GM19025 (cell line): ENCODE data around the gene ETS1.

Experiments used
- ATAC-seq: cut with Tn5 transposase; IDR thresholded peaks from one replicate; pipeline ENCODE4 v1.9.1; 2021; ENCODE audit warnings: mild to moderate bottlenecking, low read depth, moderate library complexity; ENCODE audit not compliant: unreplicated experiment

The ETS1 gene

DNA sequence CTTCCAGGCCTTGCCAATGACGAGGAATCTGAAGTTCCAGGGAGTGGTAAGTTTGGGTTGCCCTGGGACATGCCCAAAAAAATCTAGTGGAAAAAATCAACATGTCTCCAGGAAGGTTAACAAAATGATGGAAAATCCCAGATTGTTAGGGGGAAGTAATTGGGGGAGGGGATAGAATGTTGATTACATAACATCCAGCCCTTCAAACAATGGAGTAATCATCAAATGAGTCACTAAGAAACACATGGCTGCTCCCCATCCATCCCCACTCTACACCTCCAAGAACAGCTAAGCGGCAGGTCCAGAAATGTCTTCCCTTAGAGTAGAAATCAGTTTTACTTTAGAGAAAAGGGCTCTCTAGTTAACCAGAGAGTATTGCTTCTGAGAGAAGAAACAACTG lies 94.9 kb downstream of the ETS1 start:
- ATAC-seq = no peak

DNA sequence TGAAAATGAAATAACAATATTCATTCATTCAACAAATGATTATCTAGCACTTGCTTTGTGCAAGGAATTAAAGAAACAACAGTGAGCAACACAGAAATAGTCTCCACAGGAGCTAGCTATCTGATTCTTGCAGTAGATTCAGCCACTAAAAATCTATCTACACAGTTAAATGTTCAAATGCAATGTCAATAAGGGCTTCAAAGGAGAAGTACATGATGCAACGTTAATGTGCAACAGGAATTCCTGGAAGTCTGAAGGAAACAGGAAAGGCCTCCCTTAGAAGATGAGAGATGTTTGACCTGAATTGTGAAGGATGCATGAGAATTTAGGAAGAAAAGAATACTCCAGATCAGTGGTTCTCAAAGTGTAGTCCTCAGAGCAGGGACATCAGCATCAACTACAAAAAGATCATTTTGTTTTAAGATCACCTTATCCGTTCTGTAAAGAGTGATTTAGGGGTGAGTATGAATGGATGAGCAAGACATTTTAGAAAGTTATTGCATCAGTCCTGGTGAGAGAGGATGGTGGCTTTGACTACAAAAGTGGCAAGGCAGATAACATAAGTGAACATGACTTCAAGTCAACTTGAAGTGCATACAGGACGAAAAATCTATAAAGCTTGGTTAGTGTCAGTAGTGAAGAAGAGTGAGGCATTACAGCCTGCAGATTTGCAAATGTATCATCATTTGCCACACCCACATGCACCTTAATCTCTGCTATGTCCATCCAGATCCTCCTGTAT lies 96.0 kb downstream of the ETS1 start:
- no peak for ATAC-seq

DNA sequence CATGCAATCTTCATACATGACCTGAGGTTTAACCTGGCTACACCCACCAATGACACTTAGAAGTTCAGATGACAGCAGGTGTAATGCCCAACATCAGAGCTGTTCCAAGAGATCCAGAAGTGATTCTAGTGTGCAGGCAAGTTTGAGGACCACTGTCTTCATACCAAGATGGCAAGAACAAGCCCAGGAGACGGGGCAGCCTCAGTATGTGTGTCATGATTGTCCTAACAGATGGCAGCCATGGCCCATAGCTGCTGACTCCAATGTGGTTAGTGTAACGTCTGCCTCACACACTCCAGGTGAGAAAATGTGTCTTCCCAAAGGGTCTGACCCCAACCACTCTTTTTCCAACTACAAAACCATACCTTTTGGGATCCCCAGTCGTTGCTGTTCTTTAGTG lies 97.3 kb downstream of the ETS1 start:
- no peak for ATAC-seq

DNA sequence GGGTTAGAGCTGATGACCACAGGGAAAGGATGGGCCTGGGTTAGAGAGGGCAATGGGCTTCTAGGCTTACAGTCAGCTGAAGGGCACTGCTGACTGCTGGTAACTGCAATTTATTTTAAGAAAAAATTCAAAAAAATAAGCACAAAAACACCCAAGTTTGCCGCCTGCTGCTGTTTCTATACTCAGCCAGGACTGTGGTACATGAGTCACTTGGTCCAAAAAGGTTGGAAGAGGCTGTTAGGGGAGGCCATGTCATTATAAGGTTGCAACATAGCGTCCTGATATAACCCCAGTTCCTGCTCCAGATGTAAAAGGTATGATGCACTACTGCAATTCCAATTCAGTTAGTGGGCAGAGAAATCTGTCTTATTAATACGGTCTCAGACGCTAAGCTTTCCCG lies 98.9 kb downstream of the ETS1 start:
- no peak for ATAC-seq

DNA sequence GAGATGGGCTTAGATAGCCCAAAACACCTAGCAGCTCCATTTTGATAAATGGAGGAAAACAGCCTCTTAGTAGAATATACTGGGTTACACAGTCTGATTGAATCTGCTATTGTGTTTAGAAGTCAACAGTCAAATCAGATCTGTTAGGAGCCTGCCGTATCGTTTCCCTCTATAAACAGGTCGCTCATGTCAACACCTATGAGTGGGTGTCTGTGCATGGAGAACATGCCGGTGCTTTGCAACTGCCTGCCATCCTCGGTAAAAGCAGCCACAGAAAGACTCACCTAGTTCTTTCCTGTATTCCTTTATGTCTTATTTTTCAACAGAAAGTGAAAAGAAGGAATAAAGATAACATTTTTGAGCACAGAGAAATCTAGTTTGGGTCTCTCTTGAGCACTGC lies 99.4 kb downstream of the ETS1 start:
- ATAC-seq = no peak

DNA sequence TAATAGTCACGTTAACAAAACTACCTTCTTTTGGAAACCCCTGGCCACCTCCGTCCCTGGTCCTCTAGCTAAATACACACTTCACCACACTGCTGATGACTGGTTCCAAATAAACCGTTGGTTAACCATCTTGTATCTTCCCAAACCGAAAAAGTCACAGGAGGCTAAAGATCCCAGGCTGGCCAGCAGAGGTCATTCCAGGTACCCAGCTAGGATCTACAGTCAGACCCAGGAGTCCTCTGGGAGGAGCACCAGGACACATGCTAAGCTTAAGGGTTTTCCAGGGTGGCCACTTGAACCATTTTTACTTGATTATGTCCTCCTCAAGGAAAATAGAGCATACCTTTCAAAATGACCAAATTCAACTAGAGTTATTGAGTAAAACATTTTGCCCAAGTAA lies 103.2 kb downstream of the ETS1 start:
- ATAC-seq = no peak

DNA sequence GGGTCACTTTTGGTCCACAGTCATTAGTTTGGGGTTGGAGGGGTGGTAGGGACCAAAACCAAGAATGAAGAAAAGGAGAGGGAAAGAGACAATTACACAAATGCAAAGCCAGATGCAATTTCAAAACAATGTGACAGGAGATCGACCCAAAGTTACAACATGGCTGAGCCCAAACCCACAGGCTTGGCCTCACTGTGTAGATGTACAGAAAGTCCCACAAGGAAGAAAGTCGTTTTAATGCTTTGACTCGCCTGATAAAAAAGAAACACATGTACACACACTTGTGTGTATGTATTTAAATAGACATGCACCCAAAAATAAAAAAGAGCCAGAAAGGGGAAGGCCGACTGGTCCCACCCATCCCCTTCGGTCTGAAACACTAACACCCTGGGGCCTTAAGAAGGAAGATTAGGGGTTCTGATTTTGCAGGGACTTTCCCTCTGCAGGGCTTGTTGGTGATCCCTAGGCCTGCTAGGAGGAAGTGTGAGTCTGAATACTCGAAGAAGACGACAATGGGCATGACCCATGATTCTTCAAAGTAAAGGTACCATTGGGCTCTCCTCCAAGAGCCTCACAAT lies 104.1 kb downstream of the ETS1 start:
- peak; percentile 65 for ATAC-seq

DNA sequence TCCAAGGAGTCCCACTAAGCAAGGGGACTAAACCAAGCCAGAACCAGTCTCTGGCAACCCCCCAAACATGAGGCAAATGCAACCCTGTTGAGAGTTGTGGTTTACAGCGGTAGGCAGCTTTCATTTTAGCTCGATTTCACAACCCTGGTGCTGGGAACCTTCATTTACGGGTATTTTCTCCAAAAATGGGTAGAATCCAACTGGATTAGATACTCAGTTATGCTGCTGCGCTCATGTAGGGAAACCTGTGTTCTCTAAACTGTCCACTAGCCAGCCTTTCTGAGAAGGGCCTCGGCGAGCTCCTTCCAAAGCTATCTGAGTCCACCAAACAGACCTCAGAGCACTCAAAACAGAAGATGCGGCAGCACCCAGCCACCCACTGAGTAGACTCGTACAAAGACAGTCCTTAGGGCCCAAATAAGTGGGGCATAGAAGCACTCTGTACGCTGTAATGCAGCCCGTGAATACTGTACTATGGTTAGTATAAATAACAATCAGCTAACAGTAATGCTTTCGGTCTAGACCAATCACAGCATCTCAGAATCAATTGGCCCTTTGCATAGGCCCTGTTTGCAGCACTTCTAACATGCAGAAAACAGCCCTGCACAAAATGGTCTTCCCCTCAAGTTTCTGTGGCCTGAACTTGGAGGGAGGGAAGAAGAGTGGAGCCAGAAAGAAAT lies 104.7 kb downstream of the ETS1 start:
- ATAC-seq = peak; percentile 36

DNA sequence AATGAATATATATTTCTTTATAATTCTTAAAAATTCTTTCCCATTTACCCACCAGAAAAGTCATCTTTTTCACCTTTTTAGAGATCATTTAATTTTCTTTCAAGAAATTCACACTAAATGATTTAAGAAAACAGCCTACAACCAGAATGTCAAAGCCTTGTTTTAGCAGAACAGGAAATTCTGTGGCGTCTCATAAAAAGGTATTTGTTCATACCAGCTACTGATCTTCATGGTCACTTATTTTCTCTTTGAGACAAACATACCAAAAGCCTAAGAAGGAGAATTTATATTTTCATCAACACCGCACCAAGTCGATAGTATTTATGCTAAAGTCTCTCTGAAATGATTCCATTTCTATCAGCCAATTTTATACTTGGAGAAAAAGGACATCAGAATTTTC lies 105.3 kb downstream of the ETS1 start:
- ATAC-seq = no peak

DNA sequence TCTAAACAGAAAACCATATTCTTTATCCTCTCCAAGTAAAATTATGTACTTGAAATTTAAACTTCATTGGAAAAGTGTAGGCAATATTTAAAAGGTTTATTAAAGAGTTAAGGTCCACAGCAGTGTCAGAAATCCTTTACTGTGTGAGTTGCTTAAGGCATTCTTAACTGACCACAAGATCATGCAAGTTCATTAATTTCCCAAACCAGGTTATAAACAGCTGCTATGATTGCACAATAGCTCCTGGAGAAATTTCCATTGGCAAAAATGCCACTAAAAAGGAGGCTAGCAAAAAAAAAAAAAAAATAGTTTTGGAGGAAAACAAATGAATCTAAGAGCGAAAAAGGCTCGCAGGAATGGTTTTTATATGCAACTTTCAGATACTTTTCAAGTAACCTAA lies 106.2 kb downstream of the ETS1 start:
- no peak for ATAC-seq

DNA sequence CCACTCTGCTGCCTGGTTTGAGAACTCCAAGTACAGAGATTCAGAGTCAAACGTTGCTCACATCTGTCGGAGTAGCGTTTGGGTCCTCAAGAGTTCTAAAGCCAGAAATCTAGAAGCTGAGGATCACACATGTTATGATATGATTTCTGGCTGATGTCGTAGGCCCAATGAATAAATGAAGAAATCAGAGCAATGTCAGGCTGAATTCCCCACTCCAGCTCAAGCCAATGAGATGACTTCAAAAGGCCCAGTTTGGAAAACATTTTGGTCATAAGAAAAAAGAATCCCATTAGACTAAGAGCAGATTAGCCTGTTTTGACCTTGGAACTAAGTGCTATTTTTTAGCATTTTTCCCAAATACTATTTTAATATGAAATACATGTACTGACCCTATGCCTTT lies 106.7 kb downstream of the ETS1 start:
- ATAC-seq = no peak

DNA sequence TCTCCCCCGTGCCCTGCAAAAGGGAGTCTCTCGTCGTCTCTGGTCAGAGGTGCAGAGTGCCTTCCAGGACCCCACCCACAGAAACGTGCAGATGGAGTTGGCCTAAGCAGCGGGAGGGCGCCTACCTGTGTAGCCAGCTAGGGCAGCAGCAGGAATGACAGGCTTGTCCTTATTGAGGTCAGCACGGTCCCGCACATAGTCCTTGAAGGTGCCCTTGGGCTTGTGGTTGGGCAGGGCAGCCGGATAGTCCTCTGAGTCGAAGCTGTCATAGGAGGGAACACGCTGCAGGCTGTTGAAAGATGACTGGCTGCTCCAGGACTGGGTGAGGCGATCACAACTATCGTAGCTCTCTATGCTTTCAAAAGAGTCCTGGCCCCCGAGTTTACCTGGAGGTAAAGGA lies 107.3 kb downstream of the ETS1 start:
- no peak for ATAC-seq

DNA sequence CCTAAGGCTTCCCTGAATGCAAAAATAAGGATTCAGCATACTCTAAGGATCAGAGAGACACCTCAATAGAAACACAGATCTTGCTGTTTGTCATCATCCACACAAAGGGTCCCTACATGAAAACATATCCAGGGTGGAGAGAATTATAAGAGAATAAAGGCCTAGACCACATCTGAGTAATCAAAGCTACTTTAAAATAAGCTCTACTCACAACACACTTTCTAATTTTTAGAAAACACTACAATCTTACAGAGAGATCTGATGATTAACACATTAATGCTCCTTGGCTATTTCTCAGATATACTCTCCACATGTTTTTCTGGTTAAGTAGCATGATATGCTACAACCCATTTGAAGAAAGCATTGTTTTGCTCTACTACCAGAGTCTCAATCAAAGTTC lies 108.2 kb downstream of the ETS1 start:
- ATAC-seq = no peak

DNA sequence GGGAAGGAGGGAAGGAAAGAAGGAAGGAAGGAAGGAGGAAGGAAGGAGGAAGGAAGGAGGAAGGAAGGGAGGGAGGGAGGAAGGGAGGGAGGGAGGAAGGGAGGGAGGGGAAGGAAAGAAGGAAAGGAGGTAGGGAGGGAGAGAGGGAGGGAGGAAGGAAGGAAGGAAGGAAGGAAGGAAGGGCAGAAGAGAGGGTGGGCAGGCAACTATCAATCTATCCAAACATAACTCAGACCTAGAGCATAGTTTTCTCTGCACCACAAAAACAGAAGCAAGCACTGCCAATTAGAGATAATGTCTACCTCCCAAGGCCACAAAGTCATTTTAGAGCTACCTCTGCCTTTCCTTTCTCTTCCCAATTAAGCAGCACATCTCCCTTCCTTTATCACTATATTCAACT lies 109.1 kb downstream of the ETS1 start:
- no peak for ATAC-seq

DNA sequence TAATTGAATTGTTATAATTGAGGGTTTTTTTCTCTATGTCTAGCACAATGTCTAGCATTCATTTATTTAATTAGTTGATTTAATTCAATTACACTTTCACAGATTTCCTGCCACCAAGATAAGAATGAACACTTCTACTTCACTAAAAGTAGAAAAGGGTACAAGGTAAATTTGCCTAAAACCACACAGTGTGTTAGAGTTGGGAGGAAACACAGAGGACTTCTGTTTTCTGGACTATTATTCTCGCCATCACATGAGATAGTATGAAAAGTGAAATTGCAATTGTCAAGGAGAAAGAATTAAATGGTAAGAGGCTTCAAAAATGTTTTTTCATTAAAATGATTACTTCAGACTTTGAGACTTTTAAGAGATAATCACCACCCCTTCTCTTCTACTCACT lies 109.5 kb downstream of the ETS1 start:
- no peak for ATAC-seq

DNA sequence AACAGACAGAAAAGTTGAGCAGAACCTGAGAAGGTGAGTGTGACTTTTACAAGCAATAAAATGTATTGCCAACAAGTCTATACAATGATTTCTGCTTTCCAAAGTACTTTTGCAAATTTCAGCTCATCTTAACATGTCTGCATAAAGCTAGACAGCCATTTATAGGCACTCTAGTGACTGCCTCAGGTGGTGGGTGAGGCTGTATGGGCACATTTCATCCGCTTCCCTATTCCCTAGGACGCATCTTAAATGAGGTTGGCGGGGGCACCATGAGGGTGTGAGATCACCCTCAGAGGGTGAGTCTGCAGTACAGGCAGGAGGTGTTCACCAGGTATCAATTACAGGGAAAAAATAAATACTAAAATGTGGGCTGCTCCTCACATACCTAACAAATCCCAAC lies 110.1 kb downstream of the ETS1 start:
- ATAC-seq = no peak

DNA sequence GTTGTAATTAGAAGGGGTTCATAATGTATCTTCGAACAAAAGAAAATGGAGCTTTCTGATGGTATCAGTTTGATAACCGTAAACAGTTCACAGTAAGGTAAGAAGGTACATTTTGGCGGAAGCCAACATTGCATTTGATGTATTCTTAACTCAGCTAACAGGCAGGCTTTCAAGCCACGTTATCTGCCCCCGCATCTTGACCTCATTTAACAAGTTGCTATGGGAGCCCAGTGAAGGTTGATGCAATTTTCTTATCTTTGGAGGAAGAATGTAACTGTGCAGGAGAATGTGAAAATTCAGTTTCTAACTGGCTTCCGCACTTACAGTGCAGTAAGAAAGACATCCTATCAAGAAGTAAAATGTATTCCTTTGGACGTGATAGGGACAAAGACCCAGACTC lies 110.6 kb downstream of the ETS1 start:
- ATAC-seq = no peak

DNA sequence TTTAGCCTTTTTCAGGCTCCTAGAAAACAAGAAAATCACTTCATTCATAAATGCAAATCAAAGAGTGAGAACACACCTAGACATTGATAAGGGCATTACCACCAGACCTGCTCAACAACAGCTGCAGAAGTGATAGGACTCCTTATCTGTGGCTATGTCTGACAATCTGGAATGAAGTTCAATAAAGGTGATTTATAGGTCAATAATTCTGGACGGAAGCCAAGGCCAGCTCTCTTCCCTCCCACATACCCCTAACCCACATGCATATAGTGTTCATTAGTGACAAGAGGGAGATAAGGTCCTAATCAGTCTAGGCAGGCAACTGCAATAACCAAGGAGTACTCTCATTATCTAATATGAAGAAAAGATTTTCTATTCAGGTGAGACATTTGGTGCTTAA lies 111.3 kb downstream of the ETS1 start:
- no peak for ATAC-seq

DNA sequence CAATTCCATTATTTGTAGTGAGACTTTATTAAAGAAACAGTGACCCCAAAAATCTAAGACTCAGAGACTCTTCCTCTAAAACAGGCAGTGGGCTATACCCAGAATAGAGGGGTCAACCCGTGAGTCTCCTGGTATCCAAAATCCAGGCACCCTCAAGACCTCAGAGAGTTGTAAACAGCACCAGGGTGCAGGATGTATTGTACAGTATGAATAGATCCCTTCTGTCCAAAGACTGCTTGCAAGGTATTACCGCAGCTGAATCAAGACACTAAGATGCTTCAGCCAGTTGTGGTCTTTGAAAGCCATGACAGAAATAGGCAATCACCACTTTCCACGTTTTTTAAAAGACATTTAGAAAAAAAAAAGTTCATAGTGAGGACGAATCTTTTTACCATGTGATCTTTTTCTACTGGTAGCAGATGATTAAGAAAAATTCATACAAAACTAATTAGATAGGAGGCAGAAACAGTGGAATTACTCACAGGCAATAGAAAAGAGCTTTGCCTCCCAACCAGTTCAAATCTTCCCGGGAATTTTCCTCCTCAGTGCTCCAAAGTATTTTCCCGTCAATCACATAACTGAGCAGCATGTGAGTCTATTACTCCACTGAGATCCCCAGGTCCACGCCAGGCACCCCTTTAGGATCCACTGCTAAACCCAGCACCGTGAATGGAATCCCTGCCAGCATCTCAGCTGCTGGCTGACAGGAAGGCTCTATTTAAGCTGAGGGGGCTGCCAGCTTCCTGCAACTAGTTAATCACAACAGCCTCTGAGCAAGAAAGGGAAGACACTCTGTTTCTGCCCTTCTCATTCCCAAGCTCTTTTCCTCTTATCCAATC lies 113.1 kb downstream of the ETS1 start:
- ATAC-seq = no peak

DNA sequence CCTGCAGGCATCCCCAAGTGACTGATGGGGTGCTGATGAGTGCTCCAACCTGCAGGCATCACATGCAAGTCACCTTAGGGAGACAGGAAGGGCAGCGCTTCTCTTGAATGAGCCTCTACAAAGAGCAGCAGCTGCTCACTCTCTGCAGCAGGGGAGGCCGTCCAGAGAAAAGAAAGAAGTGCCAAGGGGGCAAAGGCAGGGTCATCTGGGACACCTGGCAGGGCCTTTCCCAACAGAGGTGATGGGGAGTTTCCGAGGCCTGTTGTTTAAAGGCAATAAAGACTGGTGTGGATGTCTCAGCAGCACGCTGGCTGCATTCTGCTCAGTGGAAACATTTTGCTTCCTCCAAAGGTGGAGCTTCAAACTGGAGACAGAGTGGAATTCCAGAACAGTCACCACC lies 113.7 kb downstream of the ETS1 start:
- no peak for ATAC-seq
